ENCODE data around the gene MTAP. TPM values are rescaled to one million over a fixed set of nuclear protein-coding genes. Genes with fewer than 3 reads are reported as not detected.

MTAP gene
- total RNA-seq, 1 experiment from 2014 or later, result 102 TPM

DNA sequence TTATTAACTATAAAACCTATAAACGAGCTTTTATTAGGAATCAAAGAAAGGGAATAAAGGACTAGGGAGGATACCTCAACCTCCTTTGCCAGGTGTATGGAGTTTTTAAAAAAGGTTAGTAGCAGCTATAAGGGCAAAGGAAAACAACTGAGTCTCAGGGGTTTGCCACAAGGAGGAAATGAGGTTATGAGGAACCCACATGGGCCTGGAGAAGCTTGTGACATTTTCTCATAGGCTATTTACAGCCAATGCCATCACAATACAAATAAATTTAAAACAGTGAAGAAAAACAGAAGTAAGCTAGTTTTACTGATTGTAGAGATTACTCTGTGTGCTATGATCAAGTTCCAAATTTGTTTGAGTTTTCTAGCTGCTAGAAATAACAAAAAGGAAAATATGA is 99.1 kb downstream of the MTAP start:
- Histone ChIP-seq H3K4ac (ENCODE audit: low read depth, low read length) (no peak overlapping the region), H3K14ac (ENCODE audit: insufficient read depth, low read length) (no peak overlapping the region), H4K5ac (ENCODE audit: insufficient read length, low read depth, low read length) (no peak overlapping the region), H4K91ac (ENCODE audit: insufficient read length, low read depth, low read length) (no peak overlapping the region), H3K18ac (ENCODE audit: insufficient read length, low read depth, low read length) (no peak overlapping the region), H3K4me1 (ENCODE audit: insufficient read depth, low read length) (no peaks in the 10 kb centered on the region), H4K8ac (replicated peaks; ENCODE audit: insufficient read length, low read depth, low read length) (no peak overlapping the region), H2BK120ac (ENCODE audit: low read depth, low read length, poor library complexity, severe bottlenecking) (no peak overlapping the region), H4K20me1 (ENCODE audit: control insufficient read depth, insufficient read depth, insufficient read length) (no peaks in the 10 kb centered on the region), H3K79me1 (ENCODE audit: insufficient read depth, low read depth, low read length, poor library complexity, severe bottlenecking) (no peaks in the 10 kb centered on the region), H2BK15ac (ENCODE audit: low read depth, low read length) (no peak overlapping the region), H3K56ac (ENCODE audit: insufficient read length, low read depth, low read length) (no peak overlapping the region), H3T11ph (ENCODE audit: low read length) (no peak overlapping the region), H3K9me3 (ENCODE audit: control insufficient read depth, low read depth, low read length) (no peaks in the 10 kb centered on the region), H3K23ac (ENCODE audit: insufficient read length, low read depth, low read length) (no peak overlapping the region), H3K27me3 (ENCODE audit: insufficient read depth, low read length) (no peaks in the 10 kb centered on the region), H3K23me2 (ENCODE audit: insufficient read length, low read depth, low read length, poor library complexity, severe bottlenecking) (no peaks in the 10 kb centered on the region), H2AK5ac (ENCODE audit: insufficient read length, low read length) (no peak overlapping the region), H3K79me2 (ENCODE audit: insufficient read depth, low read length) (no peaks in the 10 kb centered on the region), H3K9ac (ENCODE audit: extremely low read depth, insufficient read length, low read length) (no peak overlapping the region), H2AFZ (ENCODE audit: low read length) (no peak overlapping the region), H2BK12ac (ENCODE audit: insufficient read length, low read depth, low read length) (no peak overlapping the region), H3K4me2 (ENCODE audit: insufficient read depth, insufficient read length, low read length) (no peak overlapping the region), H2BK5ac (ENCODE audit: insufficient read length, low read length) (no peak overlapping the region), H3K27ac (ENCODE audit: insufficient read length, low read depth, low read length) (no peak overlapping the region), H2BK20ac (ENCODE audit: low read depth, low read length, poor library complexity, severe bottlenecking) (no peak overlapping the region)
- DNase-seq, result no peak
- Mint-ChIP-seq H3K27me3 (ENCODE audit: low read depth) (peaks cover 5% of the 10 kb centered on the region; the same call in 1 of the 2 replicates), H3K36me3 (ENCODE audit: insufficient read depth in 1 of 3, low read depth in 3 of 3) (peaks cover 12 to 25% (median 14%) of the 10 kb centered on the region in 3 experiments; a peak in 6 of 7 replicates), H3K4me3 (no peak overlapping the region), H3K9me3 (peaks cover 38 to 42% of the 10 kb centered on the region in 2 experiments), H3K4me1 (no peaks in the 10 kb centered on the region), H3K27ac (no peak overlapping the region)
- no peak for TF ChIP-seq CTCF (conservative IDR thresholded peaks at IDR 0.05)
- WGBS (ENCODE audit: extremely low coverage, insufficient read length, low lambda C conversion rate), result no CpG with 5 or more reads among the region's 1 CpG

Measured in H9 (cell line).